ENCODE data around the gene SERF2. TPM values are rescaled to one million over a fixed set of nuclear protein-coding genes. Genes with fewer than 3 reads are reported as not detected.
"Not testable (repeated sequence)": the region's sequence is repeated elsewhere in the genome, so short reads cannot be mapped to it uniquely, and the experiment has no call there.

SERF2 gene
- total RNA-seq, 1 donor from 2014 or later = 769 TPM

GRCh38 chr15:43800286-43801141, 8.4 kb downstream of the SERF2 start, which contains the start of gene HYPK:
HYPK (plus strand) TSS chr15:43800599; CDS start chr15:43800623, 24 bp downstream.
- DNase-seq (peak; percentile 96), ATAC-seq (peak; percentile 97)
- Histone ChIP-seq H3K4me3 (peak within 1 kb of the TSS; percentile 96), H3K36me3 (peaks cover 70% of the 10 kb centered on the region), H3K4me1 (peaks cover 27% of the 10 kb centered on the region), H3K27me3 (no peaks in the 10 kb centered on the region), H3K27ac (peak within 1 kb of the TSS; percentile 87), H3K9me3 (no peaks in the 10 kb centered on the region)
- intact Hi-C loops (cut with DNase I) = no loop called here
- no peak for TF ChIP-seq CTCF (IDR thresholded peaks at IDR 0.05)

GRCh38 chr15:43802676-43803075, 10.6 kb downstream of the SERF2 start:
- H3K9me3 ChIP-seq; H3K4me3 ChIP-seq; H3K27me3 ChIP-seq; DNase-seq; H3K27ac ChIP-seq; ATAC-seq; intact Hi-C loops (cut with DNase I): not testable (repeated sequence)
- Histone ChIP-seq H3K36me3 (peaks cover 79% of the 10 kb centered on the region), H3K4me1 (peaks cover 25% of the 10 kb centered on the region)

GRCh38 chr15:43808435-43808950, 16.4 kb downstream of the SERF2 start:
- ATAC-seq = no peak
- intact Hi-C loops (cut with DNase I) = no loop called here
- Histone ChIP-seq H3K27me3 (no peaks in the 10 kb centered on the region), H3K36me3 (peaks cover 99% of the 10 kb centered on the region), H3K4me1 (no peaks in the 10 kb centered on the region), H3K4me3 (no peak overlapping the region), H3K27ac (no peak overlapping the region), H3K9me3 (no peaks in the 10 kb centered on the region)
- no peak for TF ChIP-seq CTCF (IDR thresholded peaks at IDR 0.05)
- no peak for DNase-seq

- Histone ChIP-seq H3K4me1 (no peaks in the 10 kb centered on the region), H3K36me3 (peaks cover 99% of the 10 kb centered on the region), H3K27me3 (no peaks in the 10 kb centered on the region), H3K9me3 (no peaks in the 10 kb centered on the region), H3K27ac (no peak overlapping the region), H3K4me3 (no peak overlapping the region)
- ATAC-seq (peak; percentile 77), DNase-seq (no peak)
- intact Hi-C loops (cut with DNase I) = no loop called here
- TF ChIP-seq CTCF (IDR thresholded peaks at IDR 0.05) = no peak
Observed at GRCh38 chr15:43808960-43809678, 17.0 kb downstream of the SERF2 start.

GRCh38 chr15:43815064-43815463, 22.9 kb downstream of the SERF2 start:
- DNase-seq; intact Hi-C loops (cut with DNase I); H3K4me3 ChIP-seq; H3K4me1 ChIP-seq; H3K9me3 ChIP-seq; H3K27me3 ChIP-seq; ATAC-seq; H3K27ac ChIP-seq: not testable (repeated sequence)
- peaks cover 79% of the 10 kb centered on the region for H3K36me3 ChIP-seq

GRCh38 chr15:43821505-43821904, 29.4 kb downstream of the SERF2 start:
- TF ChIP-seq CTCF (IDR thresholded peaks at IDR 0.05) = no peak
- no peak overlapping the region for H3K4me3 ChIP-seq
- H3K9me3 ChIP-seq = no peaks in the 10 kb centered on the region
- ATAC-seq = no peak
- H3K36me3 ChIP-seq = peaks cover 17% of the 10 kb centered on the region
- no peaks in the 10 kb centered on the region for H3K27me3 ChIP-seq
- DNase-seq = no peak
- no peak overlapping the region for H3K27ac ChIP-seq
- peaks cover 25% of the 10 kb centered on the region for H3K4me1 ChIP-seq
- intact Hi-C loops (cut with DNase I) = no loop called here
